DOHH2 (cell line): ENCODE measurements around the gene SPATA6.

ENCODE experiments used
- H3F3A ChIP-seq: fragments of 200-600 bp; sonication (generic), shearing (Covaris generic); 2 replicates; pipeline ENCODE4 v1.6.0; 2016; ENCODE audit warnings: antibody characterized with exemption, mild to moderate bottlenecking; ENCODE audit not compliant: control insufficient read depth, insufficient read depth
- H3K27ac ChIP-seq: fragments of 200-600 bp; sonication (generic); 2 replicates; pipeline ENCODE4 v1.5.1; 2014; ENCODE audit warnings: low read depth, mild to moderate bottlenecking, low read length, moderate library complexity
- H3K27me3 ChIP-seq: fragments of 200-600 bp; sonication (generic); 2 replicates; pipeline ENCODE4 v1.6.1; 2014; ENCODE audit warnings: mild to moderate bottlenecking, low read length, mixed read lengths; ENCODE audit not compliant: control insufficient read depth
- H3K36me3 ChIP-seq: fragments of 200-600 bp; sonication (generic); 2 replicates; pipeline ENCODE4 v1.6.1; 2014; ENCODE audit warnings: mild to moderate bottlenecking, low read length, moderate library complexity, mixed read lengths; ENCODE audit not compliant: control insufficient read depth
- H3K4me1 ChIP-seq: fragments of 200-600 bp; sonication (generic); 2 replicates; pipeline ENCODE4 v1.6.1; 2014; ENCODE audit warnings: mild to moderate bottlenecking, low read length, mixed read lengths; ENCODE audit not compliant: control insufficient read depth
- H3K4me2 ChIP-seq: fragments of 200-600 bp; sonication (generic); 2 replicates; pipeline ENCODE4 v1.6.0; 2014; ENCODE audit warnings: mild to moderate bottlenecking, low read length, moderate library complexity
- H3K4me3 ChIP-seq: fragments of 200-600 bp; sonication (generic); 2 replicates; pipeline ENCODE4 v1.5.1; 2014; ENCODE audit warnings: mild to moderate bottlenecking, low read length, mixed read lengths
- H3K79me2 ChIP-seq: fragments of 200-600 bp; sonication (generic); 2 replicates; pipeline ENCODE4 v1.6.1; 2014; ENCODE audit warnings: mild to moderate bottlenecking, low read length, mixed read lengths; ENCODE audit not compliant: control insufficient read depth
- H3K9me2 ChIP-seq: fragments of 200-600 bp; sonication (generic); replicated peaks from 2 replicates; pipeline ENCODE4 v1.6.1; 2014; ENCODE audit warnings: mild to moderate bottlenecking, low read length, mixed read lengths; ENCODE audit not compliant: control insufficient read depth
- H3K9me3 ChIP-seq: fragments of 200-600 bp; sonication (generic); 2 replicates; pipeline ENCODE4 v1.6.1; 2014; ENCODE audit warnings: antibody characterized with exemption, low read length, mixed read lengths; ENCODE audit not compliant: control insufficient read depth, insufficient read depth
- H4K20me1 ChIP-seq: fragments of 200-600 bp; sonication (generic); 2 replicates; pipeline ENCODE4 v1.6.0; 2014; ENCODE audit warnings: low read depth, mild to moderate bottlenecking, antibody characterized with exemption, low read length, moderate library complexity; ENCODE audit not compliant: control insufficient read depth, insufficient read depth
- CTCF ChIP-seq: fragments of 200-600 bp; sonication (generic); IDR thresholded peaks from one replicate; pipeline ENCODE4 v1.5.1; 2014; ENCODE audit warnings: antibody characterized with exemption, mild to moderate bottlenecking, low read depth, low read length; ENCODE audit not compliant: poor library complexity, severe bottlenecking
- EZH2phosphoT487 ChIP-seq: fragments of 200-600 bp; sonication (generic); IDR thresholded peaks from 2 replicates; pipeline ENCODE4 v1.6.1; 2017; ENCODE audit warnings: borderline replicate concordance, mild to moderate bottlenecking, antibody characterized with exemption, low read length, moderate library complexity, mixed read lengths

The SPATA6 gene

DNA sequence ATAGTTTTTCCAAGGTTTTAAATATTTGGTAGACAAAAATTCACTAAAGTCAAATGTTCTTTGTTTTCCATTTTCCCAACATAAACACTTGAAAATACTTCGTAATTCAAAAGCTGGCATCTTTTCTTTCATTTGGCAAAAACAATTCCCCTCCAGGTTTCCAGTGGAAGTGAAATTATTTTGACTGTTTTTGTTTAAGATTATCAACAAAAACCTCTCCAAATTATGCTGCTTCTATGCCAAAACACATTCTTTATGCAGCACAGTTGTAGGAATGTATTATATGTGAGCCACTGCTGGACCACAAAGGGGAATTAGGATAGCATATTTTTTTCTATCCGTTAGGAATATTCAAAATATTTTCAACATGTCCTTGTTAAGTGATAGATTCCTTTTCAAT lies 205.4 kb downstream of the SPATA6 start:
- no peaks in the 10 kb centered on the region for H3K9me2 ChIP-seq
- no peak overlapping the region for H3K4me2 ChIP-seq
- H3K9me3 ChIP-seq: no peaks in the 10 kb centered on the region
- H3F3A ChIP-seq: no peaks in the 10 kb centered on the region
- H3K4me1 ChIP-seq: no peaks in the 10 kb centered on the region
- no peaks in the 10 kb centered on the region for H4K20me1 ChIP-seq
- H3K79me2 ChIP-seq: no peaks in the 10 kb centered on the region
- H3K36me3 ChIP-seq: no peaks in the 10 kb centered on the region
- no peak overlapping the region for H3K4me3 ChIP-seq
- H3K27ac ChIP-seq: no peak overlapping the region
- TF ChIP-seq CTCF (no peak), EZH2phosphoT487 (no peak)
- H3K27me3 ChIP-seq: no peaks in the 10 kb centered on the region

DNA sequence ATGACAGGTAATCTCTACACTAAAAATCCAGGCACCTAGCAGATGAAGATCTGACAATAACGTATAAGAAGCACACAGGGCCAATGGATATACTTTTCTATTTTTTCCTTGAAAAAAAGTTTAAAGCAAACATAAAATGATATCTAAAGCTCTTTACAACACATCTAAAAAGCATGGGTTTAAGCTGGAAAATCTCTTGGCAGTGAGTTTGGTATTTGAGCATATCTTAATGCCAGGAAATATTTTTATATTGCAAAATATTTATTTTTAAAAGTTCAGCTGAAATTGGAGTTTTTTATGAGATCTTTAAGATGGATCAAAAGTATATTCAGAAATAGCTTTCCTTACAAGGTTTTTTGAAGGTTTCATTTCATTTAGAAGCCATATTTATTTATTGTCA lies 209.0 kb downstream of the SPATA6 start:
- no peak for TF ChIP-seq CTCF
- no peak for TF ChIP-seq EZH2phosphoT487

GRCh38 chr1:48261881-48262400 lies 210.1 kb downstream of the SPATA6 start:
- H3K9me2 ChIP-seq: no peaks in the 10 kb centered on the region
- H3K27ac ChIP-seq: no peak overlapping the region
- no peaks in the 10 kb centered on the region for H3K9me3 ChIP-seq
- H4K20me1 ChIP-seq: no peaks in the 10 kb centered on the region
- no peak overlapping the region for H3K4me2 ChIP-seq
- H3K4me3 ChIP-seq: no peak overlapping the region
- H3F3A ChIP-seq: no peaks in the 10 kb centered on the region
- TF ChIP-seq CTCF (no peak), EZH2phosphoT487 (no peak)
- H3K36me3 ChIP-seq: no peaks in the 10 kb centered on the region
- no peaks in the 10 kb centered on the region for H3K4me1 ChIP-seq
- no peaks in the 10 kb centered on the region for H3K27me3 ChIP-seq
- no peaks in the 10 kb centered on the region for H3K79me2 ChIP-seq

More for the DNA sequence above, 209.0 kb downstream of the SPATA6 start:
- no peak overlapping the region for H3K4me2 ChIP-seq
- H4K20me1 ChIP-seq: no peaks in the 10 kb centered on the region
- no peaks in the 10 kb centered on the region for H3K9me3 ChIP-seq
- no peaks in the 10 kb centered on the region for H3K79me2 ChIP-seq
- no peaks in the 10 kb centered on the region for H3K9me2 ChIP-seq
- no peaks in the 10 kb centered on the region for H3K36me3 ChIP-seq
- no peaks in the 10 kb centered on the region for H3K4me1 ChIP-seq
- no peak overlapping the region for H3K27ac ChIP-seq
- no peak overlapping the region for H3K4me3 ChIP-seq
- no peaks in the 10 kb centered on the region for H3F3A ChIP-seq
- H3K27me3 ChIP-seq: no peaks in the 10 kb centered on the region
